Testis (tissue), 2 donors: ENCODE results near the gene MATCAP1.

Experiments used
- CTCF ChIP-seq, 3 experiments: fragments of 450-650 bp in 2 of 3; fragments of 200-600 bp in 1 of 3; sonication (generic) in 1 of 3; IDR thresholded peaks; one replicate each; pipeline ENCODE4 v1.5.1; 2016 to 2019; ENCODE audit warnings: antibody characterized with exemption in 3 of 3, mild to moderate bottlenecking in 2 of 3, moderate library complexity in 1 of 3
- POLR2A ChIP-seq: fragments of 450-650 bp; IDR thresholded peaks from one replicate; pipeline ENCODE4 v1.6.1; 2017; ENCODE audit warnings: antibody characterized with exemption, mild to moderate bottlenecking, moderate library complexity

DNA sequence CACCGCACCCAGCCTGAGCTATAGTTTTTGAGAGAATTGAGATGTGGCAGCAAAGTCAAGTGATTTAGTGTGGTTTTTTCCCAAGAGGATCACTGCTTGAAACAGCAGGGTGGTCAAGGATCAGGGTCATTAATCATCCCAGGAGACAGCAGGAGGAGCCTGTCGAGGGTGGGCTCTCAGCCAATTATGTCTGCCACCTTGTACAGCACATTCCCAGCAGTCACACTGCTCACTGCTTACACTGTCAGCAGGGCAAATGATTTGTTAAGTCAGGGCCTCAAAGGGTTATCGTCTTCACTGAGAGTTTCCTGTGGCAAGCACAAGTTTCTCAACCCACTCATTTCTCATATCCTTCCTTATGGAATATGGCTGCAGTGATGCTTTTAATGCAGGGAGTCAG, 46.2 kb downstream of the MATCAP1 start:
- TF ChIP-seq CTCF (IDR thresholded peaks at IDR 0.05), result no peak
- TF ChIP-seq POLR2A, result no peak
